NB4 (cell line): ENCODE results near the gene GRM7.

Source experiments
- CTCF ChIP-seq: IDR thresholded peaks from one replicate; pipeline ENCODE4 v1.5.1; 2012; ENCODE audit warnings: low read depth, low read length
- MAX ChIP-seq: IDR thresholded peaks from 2 replicates; pipeline ENCODE4 v1.6.1; 2011; ENCODE audit warnings: low read depth, low read length
- POLR2A ChIP-seq: IDR thresholded peaks from 2 replicates; pipeline ENCODE4 v1.6.1; 2011; ENCODE audit warnings: mild to moderate bottlenecking; ENCODE audit not compliant: insufficient read length; ENCODE audit errors: extremely low read depth

GRCh38 chr3:7536510-7536909 is 675.6 kb downstream of the GRM7 start:
- no peak for TF ChIP-seq CTCF
- no peak for TF ChIP-seq POLR2A
- no peak for TF ChIP-seq MAX
